Activated T-cell treated with anti-CD3 and anti-CD28 coated beads for 48 hours (primary cell): ENCODE data around the gene CFD.
"Not testable (repeated sequence)": the region's sequence is repeated elsewhere in the genome, so short reads cannot be mapped to it uniquely, and the experiment has no call there.

Source experiments
- DNase-seq: peaks from one replicate; pipeline ENCODE4 v3.0.0-alpha.2; 2020; ENCODE audit warnings: low read depth

CFD gene

DNA sequence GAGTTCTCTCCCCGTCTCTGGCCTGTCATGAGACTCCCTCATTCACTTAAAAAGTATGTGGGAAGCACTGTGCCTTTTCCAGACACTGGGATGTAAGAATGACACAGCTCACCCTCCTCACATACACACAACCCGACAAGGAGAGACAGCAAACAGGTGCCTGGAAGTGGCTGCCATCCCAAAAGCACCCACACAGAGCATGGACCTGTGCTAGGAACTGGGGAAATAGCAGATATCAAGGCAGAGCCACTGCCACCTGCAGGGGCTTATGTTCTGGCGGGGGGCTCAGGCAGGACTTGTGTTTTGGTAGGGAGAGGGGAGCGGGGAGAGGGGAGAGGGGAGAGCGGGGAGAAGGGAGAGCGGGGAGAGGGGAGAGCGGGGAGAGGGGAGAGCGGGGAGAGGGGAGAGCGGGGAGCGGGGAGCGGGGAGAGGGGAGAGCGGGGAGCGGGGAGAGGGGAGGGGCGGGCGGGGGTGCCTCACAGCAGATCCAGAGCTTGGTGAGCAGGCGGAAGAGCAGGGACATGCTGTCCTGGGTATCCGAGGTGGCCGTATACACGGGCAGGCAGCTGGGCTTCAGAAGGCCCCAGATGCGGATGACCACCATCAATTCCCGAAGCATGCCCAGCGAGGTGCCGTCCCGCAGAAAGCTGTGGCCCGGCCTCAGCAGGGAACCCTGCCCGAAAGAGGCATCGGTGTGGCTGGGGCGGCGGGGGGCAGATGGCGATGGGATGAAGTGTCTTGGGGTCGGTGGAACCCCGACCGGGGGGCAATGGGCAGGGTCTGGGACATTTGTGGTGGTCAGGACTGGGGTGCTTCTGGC, 12.2 kb downstream of the CFD start:
- peak; percentile 15 for DNase-seq

DNA sequence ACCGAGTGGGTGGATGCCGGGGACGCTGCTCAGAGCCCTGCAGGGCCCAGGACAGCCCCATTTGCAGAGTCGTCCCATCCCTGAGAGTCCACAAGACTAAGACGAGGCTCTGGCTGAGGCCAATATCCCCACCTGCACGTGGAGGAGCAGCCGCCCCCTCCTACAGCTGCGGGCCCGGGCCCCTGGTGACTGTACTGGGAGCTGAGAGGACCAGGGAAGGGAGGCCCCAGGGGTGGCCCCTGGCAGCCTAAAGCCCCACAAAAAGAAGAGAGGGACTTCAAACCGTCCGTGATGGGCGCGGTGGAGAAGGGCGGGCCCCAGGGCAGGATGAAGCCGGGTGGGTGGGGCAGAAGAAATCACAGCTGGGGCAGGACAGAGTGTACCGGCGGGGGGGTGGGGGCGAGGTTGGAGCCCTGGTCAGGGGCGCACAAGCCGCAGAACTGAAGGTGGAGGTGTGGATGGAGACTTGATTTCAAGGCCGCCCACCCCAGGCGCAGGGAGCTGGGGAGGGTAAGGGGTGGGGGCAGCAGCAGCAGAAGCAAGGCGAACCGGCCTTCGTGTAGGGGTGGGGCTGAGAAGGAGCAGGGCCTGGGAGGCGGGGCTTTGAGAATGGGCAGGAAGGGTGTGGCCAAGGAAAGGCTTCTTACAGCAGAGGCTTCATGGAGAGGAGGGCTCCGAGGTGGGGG, 12.9 kb downstream of the CFD start:
- peak; percentile 78 for DNase-seq

DNA sequence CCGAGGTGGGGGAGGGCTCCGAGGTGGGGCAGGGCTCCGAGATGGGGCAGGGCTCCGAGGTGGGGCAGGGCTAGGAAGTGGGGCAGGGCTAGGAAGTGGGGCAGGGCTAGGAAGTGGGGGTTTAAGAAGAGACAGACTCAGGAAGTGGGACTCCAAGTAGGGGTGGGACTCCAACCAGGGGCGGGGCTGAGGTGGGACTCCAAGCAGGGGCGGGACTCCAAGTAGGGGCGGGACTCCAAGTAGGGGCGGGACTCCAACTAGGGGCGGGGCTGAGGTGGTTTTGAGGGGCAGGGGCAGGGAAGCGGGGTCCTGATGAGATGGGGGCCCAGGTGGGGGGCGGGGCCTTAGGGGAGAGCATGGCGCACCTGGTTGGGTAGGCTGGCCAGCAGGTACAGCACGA, 13.6 kb downstream of the CFD start:
- peak; percentile 48 for DNase-seq

DNA sequence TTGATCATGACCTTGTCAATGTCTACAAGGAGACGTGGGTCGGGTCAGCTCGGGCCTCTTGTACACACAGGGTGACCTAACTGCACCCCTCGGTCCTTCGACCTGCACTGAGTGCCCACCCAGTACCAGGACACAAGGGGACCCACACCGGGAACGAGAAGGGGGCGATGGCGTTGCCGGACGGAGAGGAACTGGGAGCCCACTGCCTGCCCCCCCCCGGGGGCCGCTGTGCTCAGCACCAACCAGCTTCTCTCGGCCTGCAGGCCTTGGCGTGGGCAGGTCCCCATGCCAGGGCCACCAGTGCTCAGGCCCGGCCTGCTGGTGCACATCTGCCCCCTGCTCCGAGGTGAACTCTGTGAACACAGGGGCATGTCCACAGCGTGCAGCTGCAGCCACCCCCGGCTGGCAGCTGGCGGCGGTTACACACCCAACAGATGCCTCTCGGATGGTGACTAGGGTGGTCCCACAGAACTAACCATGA, 14.1 kb downstream of the CFD start:
- DNase-seq = no peak

DNA sequence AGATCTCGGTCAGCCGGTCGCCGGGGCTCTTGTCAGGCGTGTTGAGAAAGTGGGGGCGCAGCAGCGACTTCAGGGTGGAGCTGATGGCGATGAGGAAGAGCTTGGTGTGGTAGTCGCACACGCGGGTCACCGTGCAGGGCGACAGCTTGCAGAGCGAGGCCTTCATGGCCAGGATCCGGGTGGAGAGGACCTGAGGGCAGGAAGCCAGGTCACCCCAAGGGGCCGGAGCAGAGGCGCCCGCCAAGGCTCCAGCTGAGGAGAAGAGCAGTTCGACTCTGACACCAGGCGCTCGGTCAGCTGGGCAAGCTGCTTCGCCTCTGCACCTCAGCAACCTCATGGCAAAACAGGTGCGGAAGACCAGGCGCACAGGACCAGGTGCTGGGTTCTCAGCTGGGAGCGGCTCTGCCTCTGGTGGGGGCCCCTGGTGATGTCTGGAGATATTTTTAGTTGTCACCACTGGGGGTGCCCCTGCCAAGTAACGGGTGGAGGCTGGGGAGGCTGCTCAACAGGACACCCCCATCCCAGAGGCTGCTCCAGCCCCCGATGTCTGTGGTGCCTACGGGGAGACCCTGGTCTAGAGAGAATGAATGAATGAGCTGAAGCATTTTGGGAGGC, 15.9 kb downstream of the CFD start:
- DNase-seq = no peak

DNA sequence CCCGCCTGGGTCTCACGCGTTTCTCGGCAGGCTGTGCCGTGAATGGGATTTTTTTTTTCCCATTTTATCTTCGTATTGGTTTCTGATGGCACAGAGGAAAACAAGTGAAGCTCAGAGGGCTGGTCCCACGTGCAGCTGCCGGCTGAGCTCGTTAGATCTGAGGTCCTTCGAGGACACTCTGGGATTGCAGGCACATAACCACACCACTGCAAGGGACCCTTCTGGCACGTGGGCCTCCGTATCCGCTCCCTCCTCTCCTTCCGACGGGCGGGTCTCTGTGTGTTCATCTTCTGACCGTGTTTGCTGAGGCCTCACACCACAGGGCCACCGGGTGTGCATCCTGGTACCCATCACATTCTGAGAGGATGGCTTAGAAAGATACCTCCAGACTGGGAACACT, 16.6 kb downstream of the CFD start:
- no peak for DNase-seq

DNA sequence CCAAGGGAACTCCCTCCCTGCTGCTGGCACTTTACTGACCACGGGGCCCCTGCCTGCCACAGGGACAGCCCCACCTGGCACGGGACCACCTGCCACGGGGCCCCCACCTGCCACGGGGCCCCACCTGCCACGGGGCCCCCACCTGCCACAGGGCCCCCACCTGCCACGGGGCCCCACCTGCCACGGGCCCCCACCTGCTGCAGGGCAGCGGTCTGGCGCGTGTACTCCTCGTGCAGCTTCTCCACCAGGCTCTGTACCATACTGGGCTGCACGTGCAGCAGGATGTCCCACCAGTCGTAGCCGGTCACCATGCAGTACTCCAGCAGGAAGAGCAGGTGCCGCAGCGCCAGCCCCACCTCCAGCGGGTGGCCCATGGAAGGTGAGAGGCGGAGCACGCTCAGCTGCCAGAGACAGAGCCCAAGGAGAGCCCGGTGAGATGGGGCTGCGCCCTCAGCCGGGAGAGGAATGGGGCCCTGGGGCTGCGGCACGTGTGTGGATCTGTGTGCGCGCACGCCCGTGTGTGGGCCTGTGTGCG, 17.4 kb downstream of the CFD start:
- no peak for DNase-seq

DNA sequence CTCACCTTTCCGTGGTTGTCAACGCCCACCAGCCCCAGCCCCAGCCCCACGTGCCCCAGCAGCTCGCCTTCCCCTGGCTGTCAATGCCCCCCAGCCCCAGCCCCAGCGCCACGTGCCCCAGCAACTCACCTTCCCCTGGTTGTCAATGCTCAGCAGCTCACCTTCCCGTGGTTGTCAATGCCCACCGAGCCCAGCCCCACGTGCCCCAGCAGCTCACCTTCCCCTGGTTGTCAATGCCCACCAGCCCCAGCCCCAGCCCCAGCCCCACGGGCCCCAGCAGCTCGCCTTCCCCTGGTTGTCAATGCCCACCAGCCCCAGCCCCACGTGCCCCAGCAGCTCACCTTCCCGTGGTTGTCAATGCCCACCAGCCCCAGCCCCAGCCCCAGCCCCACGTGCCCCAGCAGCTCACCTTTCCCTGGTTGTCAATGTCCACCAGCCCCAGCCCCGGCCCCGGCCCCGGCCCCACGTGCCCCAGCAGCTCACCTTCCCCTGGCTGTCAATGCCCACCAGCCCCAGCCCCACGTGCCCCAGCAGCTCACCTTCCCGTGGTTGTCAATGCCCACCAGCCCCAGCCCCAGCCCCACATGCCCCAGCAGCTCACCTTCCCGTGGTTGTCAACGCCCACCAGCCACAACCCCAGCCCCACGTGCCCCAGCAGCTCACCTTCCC, 18.7 kb downstream of the CFD start:
- DNase-seq = not testable (repeated sequence)

DNA sequence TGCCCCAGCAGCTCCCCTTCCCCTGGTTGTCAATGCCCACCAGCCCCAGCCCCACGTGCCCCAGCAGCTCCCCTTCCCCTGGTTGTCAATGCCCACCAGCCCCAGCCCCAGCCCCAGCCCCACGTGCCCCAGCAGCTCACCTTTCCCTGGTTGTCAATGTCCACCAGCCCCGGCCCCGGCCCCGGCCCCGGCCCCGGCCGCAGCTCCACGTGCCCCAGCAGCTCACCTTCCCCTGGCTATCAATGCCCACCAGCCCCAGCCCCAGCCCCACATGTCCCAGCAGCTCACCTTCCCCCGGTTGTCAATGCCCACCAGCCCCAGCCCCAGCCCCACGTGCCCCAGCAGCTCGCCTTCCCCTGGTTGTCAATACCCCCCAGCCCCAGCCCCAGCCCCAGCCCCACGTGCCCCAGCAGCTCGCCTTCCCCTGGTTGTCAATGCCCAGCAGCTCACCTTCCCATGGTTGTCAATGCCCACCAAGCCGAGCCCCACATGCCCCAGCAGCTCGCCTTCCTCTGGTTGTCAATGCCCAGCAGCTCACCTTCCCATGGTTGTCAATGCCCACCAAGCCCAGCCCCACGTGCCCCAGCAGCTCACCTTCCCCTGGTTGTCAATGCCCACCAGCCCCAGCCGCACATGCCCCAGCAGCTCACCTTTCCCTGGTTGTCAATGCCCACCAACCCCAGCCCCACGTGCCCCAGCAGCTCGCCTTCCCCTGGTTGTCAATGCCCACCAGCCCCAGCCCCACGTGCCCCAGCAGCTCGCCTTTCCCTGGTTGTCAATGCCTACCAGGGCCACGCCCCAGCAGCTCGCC, 19.5 kb downstream of the CFD start:
- DNase-seq = not testable (repeated sequence)

DNA sequence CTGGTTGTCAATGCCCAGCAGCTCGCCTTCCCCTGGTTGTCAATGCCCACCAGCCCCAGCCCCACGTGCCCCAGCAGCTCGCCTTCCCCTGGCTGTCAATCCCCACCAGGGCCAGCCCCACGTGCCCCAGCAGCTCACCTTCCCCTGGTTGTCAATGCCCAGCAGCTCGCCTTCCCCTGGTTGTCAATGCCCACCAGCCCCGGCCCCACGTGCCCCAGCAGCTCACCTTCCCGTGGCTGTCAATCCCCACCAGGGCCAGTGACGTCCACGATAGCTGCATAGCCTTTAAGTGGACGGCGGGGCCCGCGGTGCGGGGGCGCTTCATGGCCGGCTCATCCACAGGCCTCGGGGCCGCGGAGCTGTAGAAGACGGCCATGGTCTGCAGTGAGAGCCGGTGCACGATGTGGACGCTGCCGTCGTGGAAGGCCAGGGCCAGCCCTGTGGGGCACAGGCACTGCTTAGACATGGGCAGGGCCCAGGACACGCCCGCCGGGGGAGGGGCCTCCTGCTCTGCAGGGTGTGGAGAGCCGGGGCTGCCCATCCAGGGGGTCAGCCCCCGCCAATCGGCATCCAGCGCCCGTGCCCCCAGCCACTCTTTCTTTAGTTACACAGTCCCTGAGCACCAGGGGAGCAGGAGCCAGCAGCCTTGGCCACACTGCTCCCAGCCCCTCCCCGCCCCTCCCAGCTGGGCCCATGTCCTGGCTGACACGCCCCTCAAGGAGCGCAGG, 20.4 kb downstream of the CFD start:
- no peak for DNase-seq

DNA sequence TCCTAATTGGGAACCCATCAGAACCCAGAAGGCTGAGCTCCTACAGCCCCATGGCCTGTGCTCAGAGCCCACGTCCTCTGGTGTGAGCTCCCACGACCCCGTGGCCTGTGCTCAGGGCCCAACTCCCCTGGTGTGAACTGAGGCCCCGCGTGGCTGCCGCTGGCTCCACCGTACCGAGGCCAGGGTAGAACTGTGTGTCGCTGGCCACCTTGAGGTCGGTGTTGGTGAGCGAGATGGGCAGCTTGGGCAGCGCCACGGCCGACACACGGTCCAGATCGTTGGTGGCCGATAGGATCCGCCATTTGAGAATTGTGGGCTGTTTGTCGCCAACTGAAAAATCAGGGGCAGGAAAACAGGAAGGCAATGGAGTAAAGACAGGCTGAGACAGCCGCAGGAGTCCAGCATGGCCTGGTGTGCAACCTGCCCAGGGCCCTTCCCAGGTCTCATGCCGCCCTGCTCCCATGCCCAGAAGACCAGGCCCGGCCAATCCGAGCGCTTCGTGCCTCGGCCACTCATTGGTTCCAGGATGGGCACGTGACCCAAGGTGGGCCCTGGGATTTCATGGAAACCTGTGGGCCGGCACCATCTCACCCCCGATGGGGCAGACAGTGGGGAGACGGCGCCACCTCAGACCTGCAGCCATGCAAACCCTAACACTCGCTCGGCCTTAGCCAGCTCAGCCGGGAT, 22.1 kb downstream of the CFD start:
- no peak for DNase-seq

DNA sequence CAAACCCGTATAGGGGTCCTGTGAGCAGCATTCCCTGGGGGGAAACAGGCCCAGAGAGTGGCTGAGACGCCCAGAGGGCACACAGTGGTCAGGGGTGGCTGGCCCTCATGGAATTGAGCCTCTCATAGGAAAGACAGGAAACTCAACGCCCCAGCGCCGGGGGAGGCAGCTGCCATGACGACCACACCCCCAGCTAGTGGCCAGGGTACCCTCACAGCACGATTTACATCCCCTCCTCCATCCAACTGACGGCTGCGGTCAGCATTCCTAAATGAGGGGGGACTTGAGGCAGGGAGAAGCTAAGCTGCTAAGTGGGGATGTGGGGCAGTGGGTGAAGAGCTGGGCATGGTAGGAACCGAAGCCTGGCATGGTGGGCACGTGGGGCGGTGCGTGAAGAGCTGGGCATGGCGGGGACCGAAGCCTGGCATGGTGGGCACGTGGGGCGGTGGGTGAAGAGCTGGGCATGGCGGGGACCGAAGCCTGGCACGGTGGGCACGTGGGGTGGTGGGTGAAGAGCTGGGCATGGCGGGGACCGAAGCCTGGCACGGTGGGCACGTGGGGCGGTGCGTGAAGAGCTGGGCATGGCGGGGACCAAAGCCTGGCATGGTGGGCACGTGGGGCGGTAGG, 23.5 kb downstream of the CFD start:
- no peak for DNase-seq

DNA sequence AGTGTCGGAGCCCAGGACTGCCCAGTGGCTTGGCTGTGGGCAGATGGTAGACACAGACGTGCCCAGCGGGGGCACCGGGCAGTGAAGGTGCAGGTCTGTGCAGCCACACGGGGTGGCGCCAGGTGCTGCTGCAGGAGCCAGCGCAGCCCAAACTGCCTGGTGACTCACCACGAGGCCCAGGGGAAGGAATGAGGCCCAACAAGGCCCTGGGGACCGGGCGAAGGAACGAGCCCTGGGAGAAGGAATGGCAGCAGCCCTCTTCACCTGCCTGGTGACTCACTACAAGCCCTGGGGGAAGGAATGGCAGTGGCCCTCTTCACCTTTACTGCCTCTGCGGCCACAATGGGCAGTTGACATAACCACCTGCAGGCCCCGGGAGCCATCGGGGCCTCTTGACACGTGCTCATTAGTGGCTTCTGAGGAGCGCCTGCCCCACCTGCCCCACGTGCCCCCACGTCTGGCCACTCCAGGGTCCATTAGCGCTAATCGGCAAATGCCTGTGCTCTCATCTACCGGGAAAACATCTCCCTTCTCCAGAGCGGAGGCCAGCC, 24.3 kb downstream of the CFD start:
- DNase-seq = no peak

DNA sequence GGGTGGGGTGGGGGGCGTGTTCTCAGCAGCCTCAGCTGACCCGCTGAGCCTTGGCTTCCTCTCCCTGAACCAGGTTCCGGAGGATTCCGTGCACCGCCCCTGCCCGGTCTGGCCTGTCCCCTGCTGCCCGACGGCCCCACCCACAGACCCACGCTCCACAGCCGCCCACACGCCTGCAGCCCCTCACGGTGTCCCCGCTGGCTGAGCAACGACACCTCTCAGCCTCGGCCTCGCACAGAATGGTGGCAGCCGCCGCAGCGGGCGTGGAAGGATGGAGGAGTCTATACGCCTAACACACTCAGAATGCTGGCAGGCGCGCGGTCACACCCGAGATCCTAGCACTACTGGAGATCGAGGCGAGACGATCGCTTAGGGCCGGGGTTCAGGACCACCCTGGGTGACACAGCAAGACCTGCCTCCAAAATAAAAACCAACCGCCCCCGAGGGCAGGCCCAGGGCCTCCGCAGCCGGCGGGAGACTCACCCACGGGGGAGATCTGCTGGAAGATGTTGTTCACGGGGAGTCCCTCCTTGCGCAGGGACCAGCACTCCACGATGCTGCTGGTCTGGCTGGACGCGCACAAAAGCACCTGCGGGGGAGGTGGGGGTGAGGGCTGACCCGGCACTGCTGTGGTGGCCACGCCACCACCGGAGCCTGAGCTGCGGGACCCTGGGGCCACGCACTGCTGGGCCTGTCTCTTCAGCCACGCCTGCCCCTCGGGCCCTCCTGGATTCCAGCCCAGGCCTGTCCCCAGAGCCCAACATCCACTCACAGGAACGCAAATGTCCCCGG, 25.2 kb downstream of the CFD start:
- DNase-seq = no peak

DNA sequence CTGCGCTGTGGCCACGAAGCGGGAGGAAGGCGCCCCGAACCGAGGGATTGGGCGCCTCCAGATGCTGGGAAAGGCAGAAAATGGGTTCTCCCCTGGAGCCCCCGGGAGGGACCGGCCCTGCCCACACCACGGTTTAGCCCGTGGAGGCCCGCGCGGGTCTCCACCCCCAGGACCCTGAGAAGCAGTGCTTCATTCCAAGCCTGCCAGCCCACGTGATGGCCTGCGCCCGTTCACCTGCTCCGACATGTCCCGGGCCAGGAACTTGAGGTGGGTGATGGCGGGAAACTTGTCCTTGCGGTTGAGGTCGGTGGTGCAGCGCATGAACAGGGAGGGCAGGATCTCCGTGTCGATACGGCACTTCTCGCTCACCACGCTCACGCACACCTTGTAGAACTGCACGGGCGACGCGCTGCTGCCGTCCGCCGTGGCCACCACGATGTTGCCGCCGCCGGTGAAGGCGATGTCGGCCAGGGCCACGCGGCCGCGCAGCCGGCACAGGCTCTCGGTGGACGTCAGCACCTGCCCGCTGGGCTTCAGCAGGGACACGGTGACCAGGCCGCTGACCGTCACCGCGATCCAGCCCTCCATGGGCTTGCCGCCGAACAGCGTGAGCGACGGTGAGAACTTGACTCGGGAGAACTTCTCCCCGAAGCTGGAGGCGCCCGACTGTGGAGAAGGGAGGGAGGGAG, 26.2 kb downstream of the CFD start:
- no peak for DNase-seq

DNA sequence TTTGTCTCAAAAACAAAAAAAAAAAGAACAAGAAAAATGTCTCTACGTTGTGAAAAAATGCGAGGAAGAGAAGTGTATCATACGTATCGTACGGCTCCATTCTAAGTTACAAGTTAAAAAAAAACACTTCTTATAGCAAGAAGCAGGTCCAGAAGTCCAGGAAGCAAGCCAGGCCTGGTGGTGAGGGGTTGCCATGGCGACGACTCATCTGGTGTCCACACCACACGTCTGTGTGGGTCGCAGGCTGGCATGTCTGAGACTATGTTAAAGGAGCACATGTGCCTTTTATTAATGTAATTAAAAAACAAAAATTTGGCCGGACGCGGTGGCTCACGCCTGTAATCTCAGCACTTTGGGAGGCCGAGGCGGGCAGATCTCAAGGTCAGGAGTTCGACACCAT, 27.6 kb downstream of the CFD start:
- DNase-seq = no peak

DNA sequence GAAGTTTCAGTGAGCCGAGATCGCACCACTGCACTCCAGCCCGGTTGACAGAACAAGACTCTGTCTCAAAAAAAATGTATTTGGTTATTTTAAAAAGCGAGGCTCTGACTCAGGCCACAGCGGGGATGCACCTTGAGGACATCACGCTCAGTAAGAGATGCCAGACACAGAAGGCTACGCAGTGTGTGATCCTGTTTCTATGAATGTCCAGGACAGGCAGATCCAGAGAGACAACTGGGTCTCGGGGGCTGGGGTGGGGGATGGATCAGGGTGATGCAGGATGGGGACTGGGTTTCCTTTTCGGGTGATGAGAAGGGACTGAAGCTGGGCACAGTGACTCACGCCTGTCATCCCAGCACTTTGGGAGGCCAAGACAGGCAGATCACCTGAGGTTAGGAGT, 28.1 kb downstream of the CFD start:
- no peak for DNase-seq
